ENCODE results near the gene RNF25.

- no peak for TF ChIP-seq CTCF (IDR thresholded peaks at IDR 0.05)
- TF ChIP-seq POLR2A (IDR thresholded peaks at IDR 0.05), result no peak
These were observed 53.5 kb downstream of the RNF25 start for GRCh38 chr2:218618102-218618860.

All from testis (tissue), 2 donors.